Amniotic stem cell (primary cell): Measurements from ENCODE around the gene GATAD2A.

Experiments used
- DNase-seq: peaks from one replicate; lab custom pipeline; 2025; lab: John Stamatoyannopoulos, UW

The GATAD2A gene

GRCh38 chr19:19421299-19421696 is 15.8 kb downstream of the GATAD2A start:
- DNase-seq = no peak

DNA sequence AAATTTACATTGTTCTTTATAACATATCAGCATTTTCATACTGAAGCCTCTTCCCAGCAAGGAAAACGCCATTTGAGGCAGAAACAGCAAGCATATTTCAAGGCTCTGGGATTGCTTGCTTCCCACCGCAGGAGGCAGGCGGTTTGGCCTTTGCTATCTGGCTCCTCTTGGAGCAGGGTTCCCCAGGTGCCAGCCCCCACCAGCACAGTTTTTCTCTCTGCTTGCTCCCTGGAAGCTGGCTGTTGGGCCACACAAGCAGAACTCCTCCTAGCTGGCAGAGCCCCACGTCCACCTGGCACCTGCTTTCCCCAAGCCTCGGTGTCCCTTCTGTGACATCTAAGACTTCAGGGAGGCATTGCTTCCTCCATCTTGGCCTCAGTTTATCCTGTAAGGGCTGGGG is 16.7 kb downstream of the GATAD2A start:
- no peak for DNase-seq

DNA sequence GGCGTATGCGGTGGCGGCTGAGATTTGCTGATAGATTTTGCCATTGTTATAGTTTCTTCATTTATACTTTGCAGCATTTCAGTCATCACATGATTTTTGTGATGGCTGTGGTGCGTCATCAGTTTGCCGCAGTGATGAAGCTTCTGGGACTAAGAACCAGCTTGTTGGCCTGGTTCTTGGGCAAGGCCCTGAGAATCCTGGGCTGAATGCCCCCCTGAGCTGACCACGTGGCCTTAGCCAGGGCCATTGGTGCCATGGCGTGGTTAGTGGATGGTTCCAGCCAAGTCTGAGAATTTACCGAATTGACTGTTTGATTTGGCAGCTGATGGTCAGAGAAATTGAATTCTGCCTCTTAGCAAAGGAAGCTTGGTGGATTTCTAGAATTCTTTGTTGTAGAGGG is 17.8 kb downstream of the GATAD2A start:
- no peak for DNase-seq

DNA sequence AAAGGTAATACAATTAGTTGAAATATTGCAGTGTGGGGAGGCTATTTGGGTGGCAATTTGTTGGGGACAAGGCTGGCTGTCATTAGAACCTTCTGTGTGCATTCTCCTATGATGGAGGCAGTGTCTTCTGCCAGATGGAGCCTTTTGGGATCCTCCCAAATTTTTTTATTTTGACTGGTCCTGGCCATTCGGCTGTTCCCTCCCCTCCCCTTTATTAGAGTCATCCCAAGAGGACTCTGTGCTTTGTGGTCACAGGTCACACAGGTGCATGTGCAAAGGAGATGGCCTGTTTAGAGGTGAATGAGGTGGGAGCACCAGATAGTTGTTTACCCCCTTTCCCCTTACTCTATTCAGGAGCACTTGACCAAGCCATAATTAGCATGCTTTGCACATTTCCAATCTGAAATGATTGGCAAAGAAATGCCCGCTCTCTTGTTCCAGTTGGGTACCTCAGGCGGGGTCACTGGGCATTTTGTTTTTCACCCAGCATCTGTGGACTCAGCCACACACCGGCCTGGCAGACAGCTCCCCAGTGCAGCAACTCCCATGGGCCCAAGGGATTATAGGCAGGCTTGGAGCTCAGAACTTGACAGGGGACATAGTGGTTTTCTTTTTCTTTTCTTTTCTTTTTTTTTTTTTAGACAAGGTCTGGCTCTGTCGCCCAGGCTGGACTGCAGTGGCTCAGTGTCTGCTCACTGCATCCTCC is 19.8 kb downstream of the GATAD2A start:
- no peak for DNase-seq

- no peak for DNase-seq
Measured at GRCh38 chr19:19426216-19426615, 20.7 kb downstream of the GATAD2A start.

GRCh38 chr19:19426799-19427198 is 21.3 kb downstream of the GATAD2A start:
- DNase-seq = no peak

- no peak for DNase-seq
Measured at GRCh38 chr19:19427302-19427701, 21.8 kb downstream of the GATAD2A start.

DNA sequence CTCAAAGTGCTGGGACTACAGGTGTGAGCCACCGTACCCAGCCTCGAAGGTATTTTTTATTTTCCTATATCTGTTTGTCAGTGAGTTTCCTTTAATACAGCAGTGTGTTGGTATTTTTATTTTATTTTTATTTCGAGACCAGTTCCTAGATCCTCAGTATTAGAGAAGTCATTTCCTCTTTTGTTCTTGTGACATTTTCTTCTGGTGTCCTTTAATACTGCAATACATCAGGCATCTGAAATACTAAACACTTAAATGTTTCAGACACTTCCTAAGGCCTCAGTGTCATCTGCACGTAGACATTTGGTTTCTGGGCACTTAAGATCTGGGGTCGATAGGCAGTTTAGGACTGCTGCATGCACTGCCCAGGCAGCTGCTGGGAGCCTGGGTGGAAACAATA is 22.5 kb downstream of the GATAD2A start:
- DNase-seq = no peak

GRCh38 chr19:19428746-19429145 is 23.3 kb downstream of the GATAD2A start:
- DNase-seq = no peak

GRCh38 chr19:19429361-19429760 is 23.9 kb downstream of the GATAD2A start:
- DNase-seq = no peak

DNA sequence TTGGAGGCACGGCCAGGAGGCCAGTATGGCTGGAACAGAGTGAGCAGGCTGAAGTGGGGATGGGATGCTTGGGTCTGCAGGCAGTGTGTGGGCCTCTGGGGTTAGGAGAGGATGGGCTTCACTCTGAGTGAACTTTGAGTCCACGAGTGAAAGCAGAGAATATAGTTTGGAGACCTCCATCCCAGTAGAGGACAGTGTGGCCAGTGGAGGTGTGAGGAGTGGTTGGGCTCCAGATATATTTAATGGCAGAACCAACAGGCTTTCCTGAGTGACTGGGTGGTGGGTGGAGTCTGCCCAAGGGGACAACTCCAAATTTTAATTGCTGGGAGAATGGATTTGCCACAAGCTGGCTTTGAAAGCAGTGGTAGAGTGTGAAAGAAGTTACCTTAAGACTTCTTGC is 27.3 kb downstream of the GATAD2A start:
- DNase-seq = no peak

DNA sequence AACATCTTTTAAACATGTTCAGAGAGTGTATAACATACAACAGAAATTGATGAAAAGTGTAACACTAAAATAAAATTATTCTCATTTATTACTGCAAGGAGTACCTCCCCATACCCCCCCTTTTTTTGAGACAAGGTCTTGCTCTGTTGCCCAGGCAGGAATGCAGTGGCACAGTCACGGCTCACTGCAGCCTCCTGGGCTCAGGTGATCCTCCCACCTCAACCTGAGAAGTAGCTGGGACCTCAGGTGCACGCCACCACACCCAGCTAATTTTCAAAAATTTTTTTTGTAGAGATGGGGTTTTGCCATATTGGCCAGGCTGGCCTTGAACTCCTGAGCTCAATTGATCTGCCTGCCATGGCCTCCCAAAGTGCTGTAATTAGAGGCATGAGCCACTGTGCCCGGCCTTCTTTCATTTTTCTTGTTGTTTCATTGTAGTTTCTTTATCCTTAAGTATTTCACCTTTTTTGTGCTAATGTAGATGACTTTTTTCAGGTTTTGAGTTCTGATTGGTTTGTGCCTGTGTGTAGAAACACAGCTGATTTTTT is 28.3 kb downstream of the GATAD2A start:
- no peak for DNase-seq

DNA sequence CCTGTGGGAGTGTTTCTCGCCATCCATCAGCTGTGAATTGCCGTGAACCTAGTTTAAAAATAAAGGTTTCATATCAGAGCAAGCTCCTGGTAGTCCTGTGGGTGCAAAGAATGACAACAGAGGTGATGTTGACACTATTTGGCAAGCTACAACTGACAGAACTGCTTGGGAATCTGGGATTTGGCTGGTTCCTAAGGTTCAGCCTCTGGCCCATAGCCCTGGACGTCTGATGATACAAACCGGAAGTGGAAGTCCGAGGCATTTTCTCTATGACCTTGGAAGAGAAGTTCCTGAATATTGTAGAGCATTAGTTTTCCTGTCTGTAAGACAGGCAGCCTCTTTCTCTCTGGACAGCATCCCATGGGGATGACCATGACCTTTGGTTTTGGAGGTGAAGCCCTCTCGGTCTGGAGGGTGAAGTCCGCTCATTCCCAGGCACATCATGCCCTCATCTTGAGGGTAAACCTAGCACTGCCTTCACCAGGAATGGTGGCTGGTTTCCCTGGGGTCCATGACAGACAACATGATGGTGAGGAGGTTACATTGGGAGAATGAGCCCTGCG is 29.1 kb downstream of the GATAD2A start:
- no peak for DNase-seq

DNA sequence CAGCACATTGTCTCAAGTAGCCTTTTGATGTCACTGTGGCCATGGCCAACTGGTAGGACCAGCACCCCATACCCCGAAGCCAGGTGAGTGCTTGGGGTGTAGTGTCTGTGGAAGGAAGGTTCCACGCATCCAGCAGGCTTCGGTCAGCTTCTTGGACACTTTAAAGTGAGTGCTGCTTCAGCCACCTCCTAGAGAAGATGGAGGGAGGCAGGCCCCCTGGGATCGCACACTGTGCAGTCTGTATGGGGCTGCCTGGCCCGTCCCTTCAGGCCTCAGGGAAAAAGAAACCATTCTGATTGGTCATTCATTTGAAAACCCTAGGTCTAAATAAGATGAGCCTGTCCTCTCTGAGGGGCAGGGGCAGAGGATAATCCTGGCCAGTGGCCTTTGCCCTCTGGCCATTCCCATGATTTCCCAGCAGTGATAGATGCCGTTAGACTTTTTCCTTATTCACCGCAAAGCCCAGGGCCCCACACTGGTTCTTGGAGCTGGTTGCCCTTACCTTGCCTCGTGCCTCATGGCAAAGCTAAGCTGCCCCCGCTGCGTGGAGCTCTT is 30.7 kb downstream of the GATAD2A start:
- DNase-seq = no peak

GRCh38 chr19:19438366-19439175 is 33.1 kb downstream of the GATAD2A start:
- DNase-seq = no peak

- DNase-seq = no peak
Measured at GRCh38 chr19:19439176-19439482, 33.7 kb downstream of the GATAD2A start.

DNA sequence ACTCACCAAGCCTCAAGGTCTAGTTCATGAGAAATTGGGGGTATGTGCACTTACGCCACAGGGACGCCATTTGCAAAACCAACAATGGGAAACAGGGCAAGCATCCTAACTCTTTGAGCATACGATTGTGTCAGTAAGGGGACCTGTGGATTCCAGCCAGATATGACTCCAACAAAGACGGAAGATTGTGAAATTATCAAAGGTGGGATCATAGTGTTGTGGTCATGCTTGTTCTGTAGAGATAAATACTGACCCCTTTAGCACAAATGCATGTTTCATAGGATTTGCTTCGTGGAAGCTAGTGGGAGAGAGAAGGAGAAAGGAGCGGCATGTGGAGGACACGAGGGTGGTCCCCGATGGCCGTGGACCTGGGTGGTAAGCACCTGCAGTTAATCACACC is 37.8 kb downstream of the GATAD2A start:
- DNase-seq = no peak

GRCh38 chr19:19443902-19444680 is 38.6 kb downstream of the GATAD2A start:
- no peak for DNase-seq

DNA sequence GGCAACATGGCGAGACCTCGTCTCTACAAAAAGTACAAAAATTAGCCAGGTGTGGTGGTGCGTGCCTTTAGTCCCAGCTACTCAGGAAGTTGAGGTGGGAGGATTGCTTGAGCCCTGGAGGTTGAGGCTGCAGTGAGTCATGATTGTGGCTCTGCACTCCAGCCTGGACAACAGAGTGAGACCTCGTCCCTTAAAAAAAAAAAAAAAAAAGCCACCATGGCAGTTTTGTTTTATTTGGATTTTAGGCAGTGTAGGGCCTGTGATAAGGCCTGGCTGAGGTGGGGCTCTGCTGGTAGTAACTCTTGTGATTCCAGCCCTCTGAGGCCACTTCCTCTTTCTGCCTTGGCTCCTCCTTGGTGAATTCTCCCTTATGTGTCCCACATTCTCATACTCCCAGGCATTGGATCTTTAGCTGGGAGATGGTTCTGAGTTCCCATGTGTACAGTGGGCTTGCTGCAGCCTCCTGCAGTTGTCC is 39.2 kb downstream of the GATAD2A start:
- DNase-seq = no peak

DNA sequence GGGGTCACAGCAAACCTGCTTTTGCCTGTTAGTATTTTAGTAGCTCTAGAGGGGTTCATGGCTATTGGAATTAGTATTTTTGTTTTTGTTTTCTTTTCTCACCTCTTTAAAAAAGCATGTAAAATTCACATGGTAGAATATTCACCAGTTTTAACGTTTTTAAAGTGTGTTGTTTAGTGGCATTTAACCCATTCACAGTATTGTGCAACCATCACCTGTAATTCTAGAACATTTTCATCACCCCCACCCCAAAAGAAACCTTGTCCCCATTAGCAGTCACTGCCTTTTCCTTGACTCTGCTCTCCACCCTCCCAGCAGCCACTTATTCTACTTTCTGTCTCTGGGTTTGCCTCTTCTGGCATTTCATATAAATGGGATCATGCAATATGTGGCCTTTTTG is 39.8 kb downstream of the GATAD2A start:
- no peak for DNase-seq

DNA sequence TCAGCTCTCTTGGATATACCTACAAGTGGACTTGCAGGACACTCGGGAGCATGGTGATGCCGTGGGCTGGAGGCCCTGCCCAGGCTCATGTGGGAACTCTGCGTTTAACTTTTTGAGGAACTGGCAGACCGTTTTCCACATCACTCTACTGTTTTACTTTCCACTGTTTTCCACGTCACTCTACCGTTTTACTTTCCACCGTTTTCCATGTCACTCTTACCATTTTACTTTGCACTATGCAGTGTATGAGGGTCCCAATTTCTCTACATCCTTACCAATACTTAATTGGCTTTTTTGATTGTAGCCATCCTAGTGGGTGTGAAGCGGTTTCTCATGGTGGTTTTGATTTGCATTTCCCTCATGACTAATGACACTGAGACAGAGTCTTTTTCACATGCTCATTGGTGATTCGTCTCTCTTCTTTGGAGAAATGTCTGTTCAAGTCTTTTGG is 40.5 kb downstream of the GATAD2A start:
- DNase-seq = no peak
